KMS-11 (cell line): ENCODE data around the gene DLG5.

Source experiments
- H2AFZ ChIP-seq: fragments of 200-600 bp; sonication (generic); 2 replicates; pipeline ENCODE4 v1.6.1; 2016; ENCODE audit warnings: antibody characterized with exemption, mixed run types, low read depth
- H3K27ac ChIP-seq: fragments of 200-600 bp; sonication (generic); 2 replicates; pipeline ENCODE4 v1.6.1; 2016; ENCODE audit warnings: mild to moderate bottlenecking, mixed run types
- H3K27me3 ChIP-seq: fragments of 200-600 bp; sonication (generic); 2 replicates; pipeline ENCODE4 v1.6.1; 2017; ENCODE audit warnings: mild to moderate bottlenecking, low read depth, mixed run types, moderate library complexity; ENCODE audit not compliant: insufficient read depth
- H3K36me3 ChIP-seq: fragments of 200-600 bp; sonication (generic); 2 replicates; pipeline ENCODE4 v1.6.1; 2017; ENCODE audit warnings: mild to moderate bottlenecking, mixed run types; ENCODE audit not compliant: insufficient read depth
- H3K4me1 ChIP-seq: fragments of 200-600 bp; sonication (generic); 2 replicates; pipeline ENCODE4 v1.6.1; 2016; ENCODE audit warnings: mild to moderate bottlenecking, low read depth, mixed run types; ENCODE audit not compliant: poor library complexity, severe bottlenecking
- H3K4me2 ChIP-seq: fragments of 200-600 bp; sonication (generic); 2 replicates; pipeline ENCODE4 v1.7.0; 2016; ENCODE audit warnings: mild to moderate bottlenecking, mixed run types
- H3K4me3 ChIP-seq: fragments of 200-600 bp; sonication (generic); IDR thresholded peaks from 2 replicates; pipeline ENCODE4 v1.6.1; 2017; ENCODE audit warnings: low read depth, low read length, mixed read lengths; ENCODE audit not compliant: insufficient read depth
- H3K79me2 ChIP-seq: fragments of 200-600 bp; sonication (generic); 2 replicates; pipeline ENCODE4 v1.6.1; 2016; ENCODE audit warnings: low read depth, mixed run types; ENCODE audit not compliant: insufficient read depth
- H3K9ac ChIP-seq: fragments of 200-600 bp; sonication (generic); 2 replicates; pipeline ENCODE4 v1.6.1; 2016; ENCODE audit warnings: mild to moderate bottlenecking, mixed run types
- H4K20me1 ChIP-seq: fragments of 200-600 bp; sonication (generic); 2 replicates; pipeline ENCODE4 v1.6.1; 2016; ENCODE audit warnings: mild to moderate bottlenecking, mixed run types; ENCODE audit not compliant: insufficient read depth
- TF ChIP-seq, protein P1 (sequence below): fragments of 200-600 bp; sonication (generic); conservative IDR thresholded peaks from 2 replicates; pipeline ENCODE4 v1.6.1; 2017; ENCODE audit warnings: low read depth, mild to moderate bottlenecking, antibody characterized with exemption, low read length, moderate library complexity, mixed read lengths

Gene DLG5

DNA sequence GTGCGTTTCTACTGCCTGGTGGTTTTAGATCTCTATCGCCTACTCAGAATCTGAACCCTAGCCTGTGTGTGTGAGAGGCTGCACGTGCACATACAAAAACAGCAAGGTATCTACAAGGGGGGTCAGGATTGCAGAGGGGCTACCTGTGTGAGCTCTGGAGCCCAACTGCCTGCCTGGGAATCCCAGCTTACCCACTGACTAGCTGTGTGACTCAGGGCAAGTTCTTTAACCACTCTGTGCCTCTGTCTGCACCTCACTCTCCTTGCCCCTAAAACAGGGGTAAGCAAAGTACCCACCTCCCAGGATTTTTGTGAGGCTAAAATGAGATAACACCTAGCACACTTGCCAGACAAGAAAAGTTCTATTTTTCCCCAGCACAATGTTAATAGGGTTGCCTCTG, 32.5 kb downstream of the DLG5 start:
- H3K27me3 ChIP-seq: no peaks in the 10 kb centered on the region

DNA sequence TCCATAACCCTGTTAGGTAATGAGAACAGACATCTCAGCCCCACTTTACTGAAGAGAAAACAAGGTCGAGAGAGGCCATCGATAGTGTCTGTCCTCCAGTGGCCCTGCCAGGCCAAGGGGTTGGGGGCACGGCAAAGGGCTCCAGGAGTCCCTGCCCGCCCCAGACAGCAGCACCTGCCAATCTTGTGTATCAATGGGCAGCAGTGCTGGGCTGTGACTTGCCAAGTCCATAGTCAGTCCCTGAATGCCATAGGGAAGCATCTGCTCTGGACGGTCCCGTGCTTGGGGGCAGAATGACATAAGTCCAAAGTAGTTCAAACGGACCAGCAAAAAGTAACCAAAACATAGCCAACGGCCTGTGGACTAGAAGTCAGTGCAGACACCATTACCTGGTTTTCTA, 33.2 kb downstream of the DLG5 start:
- Histone ChIP-seq H3K9ac (no peak overlapping the region), H3K4me2 (no peak overlapping the region), H3K36me3 (no peaks in the 10 kb centered on the region), H3K27me3 (no peaks in the 10 kb centered on the region), H3K4me3 (no peak overlapping the region), H3K27ac (no peak overlapping the region), H2AFZ (no peak overlapping the region), H4K20me1 (no peaks in the 10 kb centered on the region), H3K4me1 (no peaks in the 10 kb centered on the region), H3K79me2 (no peaks in the 10 kb centered on the region)
- TF ChIP-seq, protein P1, sequence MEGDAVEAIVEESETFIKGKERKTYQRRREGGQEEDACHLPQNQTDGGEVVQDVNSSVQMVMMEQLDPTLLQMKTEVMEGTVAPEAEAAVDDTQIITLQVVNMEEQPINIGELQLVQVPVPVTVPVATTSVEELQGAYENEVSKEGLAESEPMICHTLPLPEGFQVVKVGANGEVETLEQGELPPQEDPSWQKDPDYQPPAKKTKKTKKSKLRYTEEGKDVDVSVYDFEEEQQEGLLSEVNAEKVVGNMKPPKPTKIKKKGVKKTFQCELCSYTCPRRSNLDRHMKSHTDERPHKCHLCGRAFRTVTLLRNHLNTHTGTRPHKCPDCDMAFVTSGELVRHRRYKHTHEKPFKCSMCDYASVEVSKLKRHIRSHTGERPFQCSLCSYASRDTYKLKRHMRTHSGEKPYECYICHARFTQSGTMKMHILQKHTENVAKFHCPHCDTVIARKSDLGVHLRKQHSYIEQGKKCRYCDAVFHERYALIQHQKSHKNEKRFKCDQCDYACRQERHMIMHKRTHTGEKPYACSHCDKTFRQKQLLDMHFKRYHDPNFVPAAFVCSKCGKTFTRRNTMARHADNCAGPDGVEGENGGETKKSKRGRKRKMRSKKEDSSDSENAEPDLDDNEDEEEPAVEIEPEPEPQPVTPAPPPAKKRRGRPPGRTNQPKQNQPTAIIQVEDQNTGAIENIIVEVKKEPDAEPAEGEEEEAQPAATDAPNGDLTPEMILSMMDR: no peak

More for the DNA sequence above, 32.5 kb downstream of the DLG5 start:
- Histone ChIP-seq H3K9ac (no peak overlapping the region), H2AFZ (no peak overlapping the region), H4K20me1 (no peaks in the 10 kb centered on the region), H3K4me1 (no peaks in the 10 kb centered on the region), H3K36me3 (no peaks in the 10 kb centered on the region), H3K4me2 (no peak overlapping the region), H3K4me3 (no peak overlapping the region), H3K79me2 (no peaks in the 10 kb centered on the region), H3K27ac (no peak overlapping the region)
- TF ChIP-seq, protein P1: no peak

DNA sequence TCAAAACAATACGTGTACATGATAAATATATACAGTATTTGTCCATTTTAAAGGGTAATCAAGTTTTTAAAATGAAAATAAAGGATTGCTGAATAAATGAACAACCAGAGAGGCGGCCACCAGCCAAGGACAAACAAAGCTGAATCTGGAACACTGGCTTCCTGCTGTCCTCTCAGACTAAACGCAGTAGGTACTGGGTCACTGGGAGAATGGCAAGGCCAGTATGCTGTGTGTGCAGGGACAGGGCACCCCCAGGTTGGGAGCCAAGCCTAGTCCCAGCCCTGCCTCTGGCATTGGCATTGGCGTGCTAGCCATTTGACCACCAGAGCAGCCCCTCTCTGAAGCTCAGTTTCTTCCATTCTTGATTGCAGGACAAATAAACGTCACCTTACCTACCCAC, 33.8 kb downstream of the DLG5 start:
- H4K20me1 ChIP-seq: no peaks in the 10 kb centered on the region
- H3K36me3 ChIP-seq: no peaks in the 10 kb centered on the region
- H3K27me3 ChIP-seq: no peaks in the 10 kb centered on the region
- H2AFZ ChIP-seq: no peak overlapping the region
- H3K79me2 ChIP-seq: no peaks in the 10 kb centered on the region
- H3K4me3 ChIP-seq: no peak overlapping the region
- no peak overlapping the region for H3K9ac ChIP-seq
- no peak overlapping the region for H3K4me2 ChIP-seq
- H3K4me1 ChIP-seq: no peaks in the 10 kb centered on the region
- no peak overlapping the region for H3K27ac ChIP-seq
- TF ChIP-seq, protein P1: no peak

DNA sequence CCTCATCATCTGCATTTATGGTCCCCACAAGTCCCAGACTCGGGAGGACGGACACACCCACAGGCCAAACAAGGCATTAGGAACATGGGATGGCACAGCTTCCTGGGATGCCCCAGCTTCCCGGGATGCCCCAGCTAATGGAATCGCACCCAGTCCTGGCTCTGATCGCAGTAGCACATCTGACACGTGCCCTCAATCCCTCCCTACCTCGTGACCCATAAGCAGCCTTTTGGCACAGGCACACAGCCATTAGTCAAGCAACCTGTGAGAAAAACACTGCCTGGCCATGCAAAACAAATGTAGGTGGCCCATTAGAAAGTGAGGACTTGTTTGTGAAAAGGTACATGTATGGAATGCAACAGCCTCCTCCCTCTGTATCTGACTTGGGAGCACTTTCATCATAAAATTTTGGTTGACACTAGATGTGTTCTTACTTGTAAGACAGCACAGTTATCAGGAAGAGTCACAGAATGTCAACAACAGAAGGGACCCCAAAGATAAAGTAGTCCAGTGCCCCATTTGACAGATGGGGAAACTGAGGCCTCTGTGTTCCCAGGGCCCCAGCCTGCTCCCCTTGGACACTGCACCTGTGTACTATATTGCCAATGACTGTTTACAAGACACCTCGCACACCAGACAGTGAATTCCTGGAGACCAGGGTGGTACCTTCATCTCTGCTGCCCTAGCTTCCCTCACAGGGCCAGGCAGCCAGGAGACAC, 34.4 kb downstream of the DLG5 start:
- Histone ChIP-seq H3K27ac (no peak overlapping the region), H4K20me1 (no peaks in the 10 kb centered on the region), H3K79me2 (no peaks in the 10 kb centered on the region), H3K4me2 (no peak overlapping the region), H3K4me1 (no peaks in the 10 kb centered on the region), H3K4me3 (no peak overlapping the region), H3K36me3 (no peaks in the 10 kb centered on the region), H3K9ac (no peak overlapping the region), H3K27me3 (no peaks in the 10 kb centered on the region), H2AFZ (no peak overlapping the region)
- TF ChIP-seq, protein P1: no peak
